ENCODE measurements around the gene DCXR.

GRCh38 chr17:82029990-82030469 lies 7.5 kb downstream of the DCXR start:
- TF ChIP-seq POLR2AphosphoS5 (IDR thresholded peaks at IDR 0.05; ENCODE audit: insufficient read depth, low read depth, low read length) (no peak), CTCF (IDR thresholded peaks at IDR 0.05; ENCODE audit: extremely low read depth in 1 of 2, insufficient read depth in 1 of 2, low read depth in 1 of 2, low read length in 2 of 2) (no peak), POLR2A (IDR thresholded peaks at IDR 0.05; ENCODE audit: low read depth, low read length) (no peak), JUN (IDR thresholded peaks at IDR 0.05; ENCODE audit: borderline replicate concordance, insufficient read depth, insufficient read length, low read depth) (no peak), EZH2 (IDR thresholded peaks at IDR 0.05; ENCODE audit: borderline replicate concordance, low read depth, low read length, severe bottlenecking) (no peak)

Measured in endothelial cell of umbilical vein (primary cell).